Measurements from ENCODE around the gene XBP1. TPM values are rescaled to one million over a fixed set of nuclear protein-coding genes. Genes with fewer than 3 reads are reported as not detected.

The XBP1 gene
- total and polyA plus RNA-seq, 8 donors = 134 to 612 (median 259) TPM

- Histone ChIP-seq H3K27me3 (no peaks in the 10 kb centered on the region), H3K27ac (no peak overlapping the region), H3K9me3 (peaks cover 0 to 2% (median under 1%) of the 10 kb centered on the region in 4 donors), H3K4me1 (no peaks in the 10 kb centered on the region), H3K4me3 (no peak overlapping the region), H3K36me3 (no peaks in the 10 kb centered on the region)
- DNase-seq = no peak
- intact Hi-C loops (cut with DNase I; ENCODE audit: low total_unique reads) = no loop called here
- WGBS, 5 donors = 87 to 90% (median 89%) methylated on average over 5 of the region's 5 CpGs
- TF ChIP-seq CTCF (IDR thresholded peaks at IDR 0.05) (no peak), EP300 (IDR thresholded peaks at IDR 0.05) (no peak), POLR2AphosphoS5 (IDR thresholded peaks at IDR 0.05) (no peak), POLR2A (IDR thresholded peaks at IDR 0.05) (no peak)
Measured at GRCh38 chr22:28841111-28841510, 40.7 kb upstream of the XBP1 start.

- H3K4me1 ChIP-seq = no peaks in the 10 kb centered on the region
- 76 to 81% (median 78%) methylated on average over 5 of the region's 5 CpGs for WGBS, 5 donors
- TF ChIP-seq POLR2A (IDR thresholded peaks at IDR 0.05) = no peak
- TF ChIP-seq EP300 (IDR thresholded peaks at IDR 0.05) = no peak
- TF ChIP-seq POLR2AphosphoS5 (IDR thresholded peaks at IDR 0.05) = no peak
- TF ChIP-seq CTCF (IDR thresholded peaks at IDR 0.05) = no peak
- no peak for DNase-seq
- H3K27me3 ChIP-seq = no peaks in the 10 kb centered on the region
- H3K9me3 ChIP-seq = no peaks in the 10 kb centered on the region
- H3K4me3 ChIP-seq = no peak overlapping the region
- H3K36me3 ChIP-seq = no peaks in the 10 kb centered on the region
- H3K27ac ChIP-seq = no peak overlapping the region
- intact Hi-C loops (cut with DNase I; ENCODE audit: low total_unique reads) = no loop called here
Measured at GRCh38 chr22:28838971-28839370, 38.6 kb upstream of the XBP1 start.

- WGBS, 5 donors = 86 to 93% (median 89%) methylated on average over 6 of the region's 6 CpGs
- no peaks in the 10 kb centered on the region for H3K4me1 ChIP-seq
- intact Hi-C loops (cut with DNase I; ENCODE audit: low total_unique reads) = no loop called here
- H3K36me3 ChIP-seq = no peaks in the 10 kb centered on the region
- H3K9me3 ChIP-seq = no peaks in the 10 kb centered on the region
- H3K4me3 ChIP-seq = no peak overlapping the region
- H3K27me3 ChIP-seq = no peaks in the 10 kb centered on the region
- TF ChIP-seq EP300 (IDR thresholded peaks at IDR 0.05) (no peak), POLR2A (IDR thresholded peaks at IDR 0.05) (no peak), CTCF (IDR thresholded peaks at IDR 0.05) (no peak), POLR2AphosphoS5 (IDR thresholded peaks at IDR 0.05) (no peak)
- no peak overlapping the region for H3K27ac ChIP-seq
- no peak for DNase-seq
Measured at GRCh38 chr22:28837640-28838039, 37.3 kb upstream of the XBP1 start.

GRCh38 chr22:28835630-28836189 is 35.3 kb upstream of the XBP1 start:
- intact Hi-C loops (cut with DNase I; ENCODE audit: low total_unique reads) = no loop called here
- DNase-seq = no peak

More at GRCh38 chr22:28835630-28836189, 35.3 kb upstream of the XBP1 start:
- no peak overlapping the region for H3K27ac ChIP-seq
- TF ChIP-seq POLR2A (IDR thresholded peaks at IDR 0.05) (no peak), CTCF (IDR thresholded peaks at IDR 0.05) (no peak), EP300 (IDR thresholded peaks at IDR 0.05) (no peak), POLR2AphosphoS5 (IDR thresholded peaks at IDR 0.05) (no peak)
- no peaks in the 10 kb centered on the region for H3K9me3 ChIP-seq
- no peaks in the 10 kb centered on the region for H3K27me3 ChIP-seq
- no peaks in the 10 kb centered on the region for H3K36me3 ChIP-seq
- peaks cover 0 to 9% (median 6%) of the 10 kb centered on the region in 4 donors for H3K4me1 ChIP-seq
- 65 to 88% (median 73%) methylated on average over 11 of the region's 11 CpGs for WGBS, 5 donors
- no peak overlapping the region for H3K4me3 ChIP-seq
